ENCODE results near the gene MAEA. TPM values are rescaled to one million over a fixed set of nuclear protein-coding genes. Genes with fewer than 3 reads are reported as not detected.

MAEA gene
- total and polyA plus RNA-seq, 12 donors: 39.1 to 72.8 (median 50.3) TPM

GRCh38 chr4:1265351-1265750, 24.3 kb upstream of the MAEA start:
- Histone ChIP-seq H3K4me3 (no peak overlapping the region), H3K36me3 (no peaks in the 10 kb centered on the region), H3K9me3 (peaks cover 0 to 34% (median 9%) of the 10 kb centered on the region in 11 donors), H3K27ac (no peak overlapping the region), H3K4me1 (peaks cover 0 to 4% (median 0%) of the 10 kb centered on the region in 9 donors), H3K27me3 (no peaks in the 10 kb centered on the region)
- 95% methylated on average over 11 of the region's 11 CpGs for whole genome bisulfite sequencing, 2 donors
- no peak for DNase-seq
- intact Hi-C loops (cut with DNase I): loop anchor here in 6 of 10 donors (5.0 kb wide), 2 partner anchors 98 to 133 kb away; no protein-coding TSS in a partner anchor
- no peak for TF ChIP-seq CTCF (IDR thresholded peaks at IDR 0.05)
- ATAC-seq: no peak

GRCh38 chr4:1266881-1267763, 22.6 kb upstream of the MAEA start:
- Histone ChIP-seq H3K27ac (peak overlapping the region in 1 of 10 donors; percentile 36), H3K9me3 (peaks cover 0 to 34% (median 9%) of the 10 kb centered on the region in 11 donors), H3K4me1 (peaks cover 0 to 4% (median 0%) of the 10 kb centered on the region in 9 donors), H3K4me3 (no peak overlapping the region), H3K27me3 (no peaks in the 10 kb centered on the region), H3K36me3 (no peaks in the 10 kb centered on the region)
- WGBS, 2 donors: 89 to 90% methylated on average over 9 of the region's 9 CpGs
- intact Hi-C loops (cut with DNase I): loop anchor here in 8 of 10 donors (2.0 to 5.0 kb wide), 3 partner anchors 100 to 136 kb away; no protein-coding TSS in a partner anchor
- no peak for ATAC-seq
- TF ChIP-seq CTCF (IDR thresholded peaks at IDR 0.05): no peak
- no peak for DNase-seq

GRCh38 chr4:1269209-1269608, 20.5 kb upstream of the MAEA start:
- Histone ChIP-seq H3K9me3 (peaks cover 0 to 34% (median 9%) of the 10 kb centered on the region in 11 donors), H3K4me1 (peaks cover 0 to 4% (median 0%) of the 10 kb centered on the region in 9 donors), H3K4me3 (no peak overlapping the region), H3K36me3 (no peaks in the 10 kb centered on the region), H3K27ac (no peak overlapping the region), H3K27me3 (no peaks in the 10 kb centered on the region)
- DNase-seq (no peak), ATAC-seq (no peak)
- no peak for TF ChIP-seq CTCF (IDR thresholded peaks at IDR 0.05)
- intact Hi-C loops (cut with DNase I): loop anchor here in 7 of 10 donors (2.0 to 5.0 kb wide), 3 partner anchors 102 to 137 kb away; no protein-coding TSS in a partner anchor

GRCh38 chr4:1271686-1272085, 18.0 kb upstream of the MAEA start:
- intact Hi-C loops (cut with DNase I): no loop called here

More at GRCh38 chr4:1271686-1272085, 18.0 kb upstream of the MAEA start:
- H3K4me1 ChIP-seq: peaks cover 0 to 4% (median 0%) of the 10 kb centered on the region in 9 donors
- no peaks in the 10 kb centered on the region for H3K27me3 ChIP-seq
- H3K36me3 ChIP-seq: no peaks in the 10 kb centered on the region
- peaks cover 0 to 31% (median 9%) of the 10 kb centered on the region in 11 donors for H3K9me3 ChIP-seq
- DNase-seq: no peak
- H3K27ac ChIP-seq: no peak overlapping the region
- TF ChIP-seq CTCF (IDR thresholded peaks at IDR 0.05): no peak
- no peak for ATAC-seq
- no peak overlapping the region for H3K4me3 ChIP-seq
- 96% methylated on average over 5 of the region's 5 CpGs for WGBS, 2 donors
